Panc1 (cell line): Measurements from ENCODE around the gene CHIA.

Experiments used
- CTCF ChIP-seq: fragments of 450-650 bp; IDR thresholded peaks from 2 replicates; pipeline ENCODE4 v1.5.1; 2017; ENCODE audit warnings: mild to moderate bottlenecking
- POLR2AphosphoS5 ChIP-seq: IDR thresholded peaks from 2 replicates; pipeline ENCODE4 v1.6.1; 2012; ENCODE audit warnings: mild to moderate bottlenecking, low read depth, low read length, moderate library complexity
- REST ChIP-seq, 2 experiments: IDR thresholded peaks; 2 replicates each; pipeline ENCODE4 v1.6.1; 2011 to 2012; ENCODE audit warnings: low read depth in 2 of 2, control low read depth in 1 of 2, low read length in 1 of 2, mild to moderate bottlenecking in 1 of 2, moderate library complexity in 1 of 2; ENCODE audit not compliant: insufficient read depth in 1 of 2
- SIN3A ChIP-seq: IDR thresholded peaks from 2 replicates; pipeline ENCODE4 v1.6.1; 2012; ENCODE audit warnings: low read depth, mild to moderate bottlenecking, low read length, moderate library complexity, borderline replicate concordance; ENCODE audit not compliant: insufficient read depth
- TCF7L2 ChIP-seq: IDR thresholded peaks from 2 replicates; pipeline ENCODE4 v1.6.1; 2011; ENCODE audit warnings: mild to moderate bottlenecking, low read depth, low read length, inconsistent platforms

GRCh38 chr1:111318523-111318922 is 27.9 kb downstream of the CHIA start:
- TF ChIP-seq CTCF (no peak), POLR2AphosphoS5 (no peak), REST (IDR thresholded peaks at IDR 0.05; ENCODE audit: insufficient read depth in 1 of 2, low read depth in 2 of 2, low read length in 1 of 2) (no peak), SIN3A (no peak), TCF7L2 (no peak)
